Suprapubic skin (tissue), 4 donors: ENCODE data around the gene STARD13. TPM values are rescaled to one million over a fixed set of nuclear protein-coding genes. Genes with fewer than 3 reads are reported as not detected.

Source experiments
- DNase-seq, 2 donors: peaks; one replicate each; pipeline ENCODE4 v3.0.0-alpha.2; 2019; ENCODE audit warnings: low spot score in 2 of 2
- H3K27ac ChIP-seq: fragments of 200-600 bp; sonication (generic); one replicate; pipeline ENCODE4 v1.5.1; 2019
- H3K27me3 ChIP-seq: fragments of 200-600 bp; sonication (generic); one replicate; pipeline ENCODE4 v1.5.1; 2019
- H3K36me3 ChIP-seq: fragments of 200-600 bp; sonication (generic); one replicate; pipeline ENCODE4 v1.5.1; 2019
- H3K4me1 ChIP-seq: fragments of 200-600 bp; sonication (generic); one replicate; pipeline ENCODE4 v1.5.1; 2019
- H3K4me3 ChIP-seq: fragments of 200-600 bp; sonication (generic); one replicate; pipeline ENCODE4 v1.5.1; 2019; ENCODE audit warnings: mild to moderate bottlenecking
- H3K9me3 ChIP-seq: fragments of 200-600 bp; sonication (generic); one replicate; pipeline ENCODE4 v1.5.1; 2019
- EP300 ChIP-seq: sonication (generic); formaldehyde crosslinking; IDR thresholded peaks from one replicate; pipeline ENCODE4 v1.6.1; 2017; ENCODE audit warnings: antibody characterized with exemption
- POLR2A ChIP-seq, 2 donors: fragments of 450-650 bp; IDR thresholded peaks; one replicate each; pipeline ENCODE4 v1.6.1; 2017; ENCODE audit warnings: antibody characterized with exemption in 2 of 2, mild to moderate bottlenecking in 2 of 2, moderate library complexity in 2 of 2
- POLR2AphosphoS5 ChIP-seq, 3 donors: sonication (generic); formaldehyde crosslinking; IDR thresholded peaks; one replicate each; pipeline ENCODE4 v1.6.1; 2017; ENCODE audit warnings: antibody characterized with exemption in 3 of 3
- WGBS: methylation state at CpG from one replicate; pipeline ENCODE4 v1.1.5; 2018; 5-methylcytosine and 5-hydroxymethylcytosine counted together
- total RNA-seq, 4 donors: library from RNA; depleted of rRNA; stranded (reverse); fragments of >200 nt; gene quantifications; one replicate each; pipeline ENCODE4 v1.1.0, GENCODE V29; 2016
- TF ChIP-seq, protein P1 (sequence below), 2 donors: fragments of 200-600 bp in 1 of 2; fragments of 450-650 bp in 1 of 2; sonication (generic) in 1 of 2; IDR thresholded peaks; one replicate each; pipeline ENCODE4 v1.5.1; 2016 to 2019; ENCODE audit warnings: antibody characterized with exemption in 2 of 2, mild to moderate bottlenecking in 1 of 2, moderate library complexity in 1 of 2

STARD13 gene
- total RNA-seq, 4 donors from 2014 or later = 7.9 to 31.4 (median 15.9) TPM

DNA sequence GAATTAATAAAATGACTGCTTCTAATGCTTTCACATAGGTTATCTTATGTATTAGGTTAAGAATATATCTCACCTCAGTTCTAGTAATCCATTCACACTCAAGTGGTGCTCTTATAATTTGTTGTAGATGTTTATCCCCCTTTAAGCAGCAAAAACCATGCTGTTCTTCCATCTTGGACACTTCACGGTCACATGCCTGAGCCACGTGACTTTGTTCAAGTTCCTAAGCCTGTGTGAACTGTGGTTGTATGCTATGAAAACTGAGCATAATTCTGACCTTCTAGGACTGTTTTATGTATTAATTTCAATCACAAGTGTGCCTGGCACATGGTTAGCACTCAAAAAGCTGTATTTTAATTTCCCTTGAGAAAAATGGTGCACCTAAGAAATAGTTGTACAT lies 41.2 kb upstream of the STARD13 start:
- Histone ChIP-seq H3K4me3 (no peak overlapping the region), H3K27ac (no peak overlapping the region), H3K36me3 (no peaks in the 10 kb centered on the region), H3K4me1 (peaks cover 16% of the 10 kb centered on the region), H3K27me3 (no peaks in the 10 kb centered on the region), H3K9me3 (no peaks in the 10 kb centered on the region)
- WGBS = 98% methylated on average over 2 of the region's 2 CpGs
- no peak for DNase-seq
- no peak for TF ChIP-seq POLR2AphosphoS5 (IDR thresholded peaks at IDR 0.05)
- TF ChIP-seq EP300 = no peak
- no peak for TF ChIP-seq POLR2A (IDR thresholded peaks at IDR 0.05)
- TF ChIP-seq, protein P1, sequence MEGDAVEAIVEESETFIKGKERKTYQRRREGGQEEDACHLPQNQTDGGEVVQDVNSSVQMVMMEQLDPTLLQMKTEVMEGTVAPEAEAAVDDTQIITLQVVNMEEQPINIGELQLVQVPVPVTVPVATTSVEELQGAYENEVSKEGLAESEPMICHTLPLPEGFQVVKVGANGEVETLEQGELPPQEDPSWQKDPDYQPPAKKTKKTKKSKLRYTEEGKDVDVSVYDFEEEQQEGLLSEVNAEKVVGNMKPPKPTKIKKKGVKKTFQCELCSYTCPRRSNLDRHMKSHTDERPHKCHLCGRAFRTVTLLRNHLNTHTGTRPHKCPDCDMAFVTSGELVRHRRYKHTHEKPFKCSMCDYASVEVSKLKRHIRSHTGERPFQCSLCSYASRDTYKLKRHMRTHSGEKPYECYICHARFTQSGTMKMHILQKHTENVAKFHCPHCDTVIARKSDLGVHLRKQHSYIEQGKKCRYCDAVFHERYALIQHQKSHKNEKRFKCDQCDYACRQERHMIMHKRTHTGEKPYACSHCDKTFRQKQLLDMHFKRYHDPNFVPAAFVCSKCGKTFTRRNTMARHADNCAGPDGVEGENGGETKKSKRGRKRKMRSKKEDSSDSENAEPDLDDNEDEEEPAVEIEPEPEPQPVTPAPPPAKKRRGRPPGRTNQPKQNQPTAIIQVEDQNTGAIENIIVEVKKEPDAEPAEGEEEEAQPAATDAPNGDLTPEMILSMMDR (IDR thresholded peaks at IDR 0.05) = no peak

DNA sequence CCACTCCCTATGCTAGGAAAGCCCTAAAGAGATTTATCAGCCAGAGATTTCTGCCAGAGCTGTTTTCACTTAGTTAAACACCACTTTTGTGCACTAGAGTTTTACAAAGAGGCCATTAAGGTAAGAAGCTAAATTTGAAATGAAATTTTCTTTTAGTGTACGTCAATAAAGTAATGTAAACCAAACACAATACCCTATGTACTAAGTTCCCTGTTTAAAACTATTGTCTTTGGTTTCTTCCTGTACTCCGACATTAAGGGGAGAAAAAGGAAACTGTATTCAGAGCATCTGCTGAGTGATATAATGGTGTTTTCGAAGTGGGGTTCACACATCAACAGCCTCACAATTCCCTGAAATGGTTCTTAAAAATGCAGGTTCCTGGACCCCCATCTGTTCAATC lies 40.7 kb upstream of the STARD13 start:
- TF ChIP-seq, protein P1 (IDR thresholded peaks at IDR 0.05) = no peak
- no peak for TF ChIP-seq POLR2A (IDR thresholded peaks at IDR 0.05)
- TF ChIP-seq POLR2AphosphoS5 (IDR thresholded peaks at IDR 0.05) = no peak
- TF ChIP-seq EP300 = no peak
- H3K36me3 ChIP-seq = no peaks in the 10 kb centered on the region
- no peaks in the 10 kb centered on the region for H3K9me3 ChIP-seq
- H3K27me3 ChIP-seq = no peaks in the 10 kb centered on the region
- H3K4me3 ChIP-seq = no peak overlapping the region
- WGBS = 77% methylated on average over 3 of the region's 3 CpGs
- no peak for DNase-seq
- H3K27ac ChIP-seq = no peak overlapping the region
- peaks cover 19% of the 10 kb centered on the region for H3K4me1 ChIP-seq

DNA sequence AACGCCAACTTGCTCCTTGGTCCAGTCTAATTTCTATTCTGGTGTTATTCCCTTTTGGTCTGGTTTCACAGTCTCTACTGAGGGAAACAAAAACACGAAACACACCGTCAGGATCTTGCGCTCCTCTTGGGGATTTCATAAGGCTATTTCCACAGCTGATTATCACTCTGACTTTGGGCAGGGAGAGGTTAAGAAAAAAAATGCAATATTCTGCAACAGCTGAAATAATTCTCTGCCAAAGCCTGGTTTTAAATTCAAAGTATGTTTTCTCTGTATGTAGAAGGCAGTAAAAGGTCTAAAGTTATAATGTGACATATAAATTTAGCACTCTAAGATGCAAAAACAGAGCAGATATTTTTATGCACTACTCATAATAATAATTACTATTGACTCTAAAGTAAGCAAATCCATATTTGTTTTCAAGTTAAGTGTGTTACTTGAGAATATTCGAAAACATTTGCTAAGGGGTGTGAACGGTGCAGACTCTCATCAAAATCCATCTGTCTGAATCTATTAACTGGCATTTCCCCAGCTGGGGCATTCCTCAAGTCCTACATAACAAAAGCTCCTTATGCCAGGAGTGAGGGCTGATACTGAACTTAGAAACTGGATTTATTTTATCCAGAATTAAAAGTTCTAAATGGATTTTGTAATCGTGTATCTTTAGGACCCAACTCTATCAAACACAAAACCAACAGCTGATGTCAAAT lies 38.4 kb upstream of the STARD13 start:
- H3K9me3 ChIP-seq = no peaks in the 10 kb centered on the region
- peak overlapping the region; percentile 73 for H3K27ac ChIP-seq
- peaks cover 19% of the 10 kb centered on the region for H3K4me1 ChIP-seq
- H3K4me3 ChIP-seq = no peak overlapping the region
- no peaks in the 10 kb centered on the region for H3K27me3 ChIP-seq
- WGBS = 56% methylated on average over 7 of the region's 7 CpGs
- TF ChIP-seq POLR2AphosphoS5 (IDR thresholded peaks at IDR 0.05) (no peak), POLR2A (IDR thresholded peaks at IDR 0.05) (no peak), EP300 (no peak)
- TF ChIP-seq, protein P1 (IDR thresholded peaks at IDR 0.05) = no peak
- no peaks in the 10 kb centered on the region for H3K36me3 ChIP-seq
- DNase-seq = no peak

DNA sequence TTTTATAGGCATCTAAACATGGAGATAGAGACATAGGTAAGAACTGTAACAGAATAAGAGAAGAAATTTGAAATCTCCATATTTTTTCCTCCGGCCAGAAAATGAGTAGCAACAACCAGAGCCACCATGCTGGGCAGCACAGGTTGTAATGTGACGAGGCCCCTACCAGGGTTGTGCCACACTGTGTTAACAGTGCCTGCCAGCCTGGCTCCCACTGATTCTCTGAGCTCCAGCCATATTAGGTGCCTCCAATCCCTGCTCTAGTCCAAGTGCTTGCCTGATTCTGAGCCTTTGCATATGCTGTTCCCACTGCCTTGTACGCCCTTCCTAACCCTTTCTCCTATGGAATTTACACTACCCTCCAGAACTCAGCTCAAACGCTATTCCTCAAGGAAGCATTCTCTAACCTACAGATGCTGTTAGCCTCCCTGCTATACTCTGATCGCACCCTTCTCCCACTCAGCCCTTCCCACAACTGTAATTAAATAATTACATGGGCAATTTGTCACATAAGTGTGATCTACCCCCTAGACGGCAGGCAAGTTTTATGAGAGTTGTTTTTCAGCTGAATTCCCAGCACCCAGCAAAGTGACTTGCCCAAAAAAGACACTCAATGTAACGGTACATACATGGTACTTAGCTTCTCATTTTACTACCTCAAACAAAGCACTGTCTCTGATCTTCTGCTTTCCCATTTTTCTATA lies 37.6 kb upstream of the STARD13 start:
- no peak for DNase-seq
- Histone ChIP-seq H3K4me3 (no peak overlapping the region), H3K9me3 (no peaks in the 10 kb centered on the region), H3K27ac (peak overlapping the region; percentile 73), H3K27me3 (no peaks in the 10 kb centered on the region), H3K36me3 (no peaks in the 10 kb centered on the region), H3K4me1 (peaks cover 19% of the 10 kb centered on the region)
- WGBS = 83% methylated on average over 7 of the region's 7 CpGs
- no peak for TF ChIP-seq EP300
- TF ChIP-seq, protein P1 (IDR thresholded peaks at IDR 0.05) = no peak
- TF ChIP-seq POLR2AphosphoS5 (IDR thresholded peaks at IDR 0.05) = no peak
- no peak for TF ChIP-seq POLR2A (IDR thresholded peaks at IDR 0.05)

DNA sequence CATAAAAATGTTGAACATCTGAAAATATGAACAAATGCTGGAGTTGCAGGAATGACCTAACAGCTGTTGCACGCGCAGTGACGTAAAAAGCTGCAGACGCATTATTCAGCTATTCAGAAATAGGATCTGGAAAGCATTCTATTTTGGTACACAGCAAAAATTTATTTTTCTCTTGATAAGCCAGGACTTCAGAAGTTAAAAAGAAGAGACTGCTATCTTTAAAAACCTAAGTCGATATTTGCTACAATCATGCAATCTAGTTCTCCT lies 36.9 kb upstream of the STARD13 start:
- 65% methylated on average over 5 of the region's 5 CpGs for WGBS
- Histone ChIP-seq H3K27ac (peak overlapping the region; percentile 73), H3K36me3 (no peaks in the 10 kb centered on the region), H3K4me1 (peaks cover 19% of the 10 kb centered on the region), H3K27me3 (no peaks in the 10 kb centered on the region), H3K9me3 (no peaks in the 10 kb centered on the region), H3K4me3 (no peak overlapping the region)
- TF ChIP-seq POLR2AphosphoS5 (IDR thresholded peaks at IDR 0.05) (no peak), EP300 (no peak), POLR2A (IDR thresholded peaks at IDR 0.05) (no peak)
- TF ChIP-seq, protein P1 (IDR thresholded peaks at IDR 0.05) = no peak
- DNase-seq = peak in 1 of 2 donors; percentile 67
